Liver (tissue), 9 donors: ENCODE results near the gene SLC1A2. TPM values are rescaled to one million over a fixed set of nuclear protein-coding genes. Genes with fewer than 3 reads are reported as not detected.

Experiments
- DNase-seq: peaks from one replicate; pipeline ENCODE4 v3.0.0-alpha.2; 2017; ENCODE audit warnings: low spot score
- H3K27ac ChIP-seq, 2 donors: one replicate each; pipeline ENCODE4 v1.7.0; 2013; ENCODE audit warnings: inconsistent platforms in 2 of 2, low read length in 2 of 2, control low read depth in 1 of 2, low read depth in 1 of 2, mild to moderate bottlenecking in 1 of 2
- H3K27me3 ChIP-seq, 4 donors: one replicate each; pipeline versions ENCODE4 v1.6.1 to v1.7.0; 2013; ENCODE audit warnings: low read length in 3 of 4, inconsistent platforms in 1 of 4, mild to moderate bottlenecking in 1 of 4, moderate library complexity in 1 of 4; ENCODE audit not compliant: control insufficient read depth in 4 of 4, insufficient read depth in 4 of 4
- H3K36me3 ChIP-seq, 4 donors: one replicate each; pipeline versions ENCODE4 v1.6.1 to v1.7.0; 2013; ENCODE audit warnings: low read length in 3 of 4, mild to moderate bottlenecking in 3 of 4, low read depth in 1 of 4, moderate library complexity in 1 of 4; ENCODE audit not compliant: control insufficient read depth in 4 of 4, insufficient read depth in 3 of 4
- H3K4me1 ChIP-seq, 4 donors: one replicate each; pipeline versions ENCODE4 v1.6.1 to v1.7.0; 2013; ENCODE audit warnings: low read length in 3 of 4, mild to moderate bottlenecking in 3 of 4, moderate library complexity in 1 of 4; ENCODE audit not compliant: control insufficient read depth in 4 of 4, insufficient read depth in 4 of 4
- H3K4me3 ChIP-seq, 3 donors: one replicate each; pipeline versions ENCODE4 v1.6.1 to v1.7.0; 2013; ENCODE audit warnings: low read length in 3 of 3, control low read depth in 1 of 3, low read depth in 1 of 3, mild to moderate bottlenecking in 1 of 3
- H3K9ac ChIP-seq, 2 donors: one replicate each; pipeline ENCODE4 v1.7.0; 2013; ENCODE audit warnings: low read length in 2 of 2, mild to moderate bottlenecking in 2 of 2, moderate library complexity in 2 of 2, control low read depth in 1 of 2, low read depth in 1 of 2
- H3K9me3 ChIP-seq, 4 donors: one replicate each; pipeline versions ENCODE4 v1.6.1 to v1.7.0; 2013; ENCODE audit warnings: low read length in 3 of 4; ENCODE audit not compliant: control insufficient read depth in 4 of 4
- EGR1 ChIP-seq, 2 donors: IDR thresholded peaks; 2 replicates each; pipeline ENCODE4 v1.6.1; 2016 to 2018; ENCODE audit warnings: antibody characterized with exemption in 2 of 2, low read depth in 2 of 2
- FOXA1 ChIP-seq: IDR thresholded peaks from 2 replicates; pipeline ENCODE4 v1.6.1; 2016; ENCODE audit warnings: antibody characterized with exemption
- FOXA2 ChIP-seq: IDR thresholded peaks from 2 replicates; pipeline ENCODE4 v1.6.1; 2016; ENCODE audit warnings: antibody characterized with exemption
- GABPA ChIP-seq, 2 donors: IDR thresholded peaks in 1 of 2; conservative IDR thresholded peaks in 1 of 2; 2 replicates each; pipeline ENCODE4 v1.6.1; 2016; ENCODE audit warnings: antibody characterized with exemption in 2 of 2, mild to moderate bottlenecking in 1 of 2, moderate library complexity in 1 of 2
- HNF4A ChIP-seq, 2 donors: conservative IDR thresholded peaks; 2 replicates each; pipeline ENCODE4 v1.6.1; 2016; ENCODE audit warnings: antibody characterized with exemption in 2 of 2, mild to moderate bottlenecking in 2 of 2
- HNF4G ChIP-seq: IDR thresholded peaks from 2 replicates; pipeline ENCODE4 v1.6.1; 2016; ENCODE audit warnings: antibody characterized with exemption
- JUND ChIP-seq, 2 donors: IDR thresholded peaks; 2 replicates each; pipeline ENCODE4 v1.6.1; 2016; ENCODE audit warnings: antibody characterized with exemption in 2 of 2
- NR2F2 ChIP-seq: IDR thresholded peaks from 2 replicates; pipeline ENCODE4 v1.6.1; 2016; ENCODE audit warnings: antibody characterized with exemption
- RAD21 ChIP-seq, 2 donors: IDR thresholded peaks; 2 replicates each; pipeline ENCODE4 v1.6.1; 2016; ENCODE audit warnings: antibody characterized with exemption in 2 of 2, mild to moderate bottlenecking in 2 of 2
- RXRA ChIP-seq, 2 donors: IDR thresholded peaks; 2 replicates each; pipeline ENCODE4 v1.6.1; 2017 to 2018; ENCODE audit warnings: antibody characterized with exemption in 2 of 2, mild to moderate bottlenecking in 1 of 2
- SP1 ChIP-seq: IDR thresholded peaks from 2 replicates; pipeline ENCODE4 v1.6.1; 2018; ENCODE audit warnings: antibody characterized with exemption, mild to moderate bottlenecking
- TAF1 ChIP-seq: conservative IDR thresholded peaks from 2 replicates; pipeline ENCODE4 v1.6.1; 2016; ENCODE audit warnings: antibody characterized with exemption, mild to moderate bottlenecking
- YY1 ChIP-seq: IDR thresholded peaks from 2 replicates; pipeline ENCODE4 v1.6.1; 2016; ENCODE audit warnings: antibody characterized with exemption, mild to moderate bottlenecking
- WGBS: extraction: QIAGEN DNeasy Blood & Tissue Kit; methylation state at CpG from one replicate; pipeline ENCODE4 v1.1.7; 2013; 5-methylcytosine and 5-hydroxymethylcytosine counted together
- polyA plus RNA-seq, 2 donors: library from polyadenylated mRNA; stranded (reverse) in 1 of 2; unstranded in 1 of 2; fragments of 200-250 nt in 1 of 2; fragments of >200 nt in 1 of 2; fragmentation: Nextera tagmentation in 1 of 2; extraction: Ambion mirVana in 1 of 2; gene quantifications; one replicate each; pipeline versions ENCODE4 v1.2.1 to v1.2.3, GENCODE V29; 2013 to 2015
- total RNA-seq, 2 donors: library from RNA; depleted of rRNA; stranded (reverse); fragments of >200 nt; gene quantifications; one replicate each; pipeline ENCODE4 v1.2.3, GENCODE V29; 2014
- TF ChIP-seq, protein P1 (sequence below): fragments of 150-350 bp; IDR thresholded peaks from 2 replicates; pipeline ENCODE4 v1.5.1; 2017; ENCODE audit warnings: improper control_type of control experiment, low read depth, low read length; ENCODE audit not compliant: missing input control
- TF ChIP-seq, protein P2 (sequence below): IDR thresholded peaks from 2 replicates; pipeline ENCODE4 v1.6.1; 2016; ENCODE audit warnings: antibody characterized with exemption
- TF ChIP-seq, protein P3 (sequence below): IDR thresholded peaks from 2 replicates; pipeline ENCODE4 v1.6.1; 2016; ENCODE audit warnings: antibody characterized with exemption
- TF ChIP-seq, protein P4 (sequence below): IDR thresholded peaks from 2 replicates; pipeline ENCODE4 v1.6.1; 2016; ENCODE audit warnings: antibody characterized with exemption, mild to moderate bottlenecking
- TF ChIP-seq, protein P5 (sequence below): IDR thresholded peaks from 2 replicates; pipeline ENCODE4 v1.6.1; 2016; ENCODE audit warnings: antibody characterized with exemption
- donor health status: healthy.
- donor health status: healthy.
- donor health status: healthy.
- donor health status: healthy.
- donor health status: healthy.

The SLC1A2 gene
- total and polyA plus RNA-seq, 4 donors = 6.4 to 19.5 (median 13.5) TPM

DNA sequence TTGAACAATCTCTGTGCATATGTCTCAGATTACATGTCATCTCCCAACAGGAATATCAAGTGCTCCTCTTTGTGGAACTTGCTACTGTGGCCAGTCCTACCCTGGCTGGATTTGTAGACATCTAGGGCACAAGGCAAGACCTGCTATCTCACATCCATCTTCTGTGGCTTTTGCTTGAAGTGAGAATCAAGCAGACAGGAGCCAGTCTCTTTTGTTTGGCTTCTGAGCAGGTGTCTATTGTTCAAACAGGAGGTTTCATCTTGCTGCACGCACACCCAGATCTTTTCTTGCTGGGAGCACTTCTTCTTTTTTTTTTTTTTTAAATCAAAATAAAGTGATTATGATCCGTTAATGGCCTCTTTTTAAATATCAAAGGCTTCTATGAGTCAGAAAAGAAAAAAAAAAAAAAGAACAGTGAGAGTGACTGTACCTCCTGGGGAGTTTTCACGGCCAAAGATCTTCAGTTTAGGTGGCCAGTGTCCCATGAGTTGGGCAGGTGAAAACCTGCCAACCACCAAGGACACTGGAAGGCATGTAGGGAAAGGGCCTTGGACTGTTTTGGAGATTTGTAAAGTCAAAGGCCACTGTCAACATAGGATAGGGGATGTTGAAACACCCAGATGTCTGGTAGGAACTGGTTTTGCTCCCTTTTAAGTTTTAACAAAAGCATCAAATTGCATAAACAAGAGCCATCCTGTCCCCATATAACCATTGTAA is 202.2 kb downstream of the SLC1A2 start:
- no peaks in the 10 kb centered on the region for H3K9me3 ChIP-seq
- no peak overlapping the region for H3K9ac ChIP-seq
- no peak overlapping the region for H3K27ac ChIP-seq
- H3K4me1 ChIP-seq = no peaks in the 10 kb centered on the region
- no peaks in the 10 kb centered on the region for H3K27me3 ChIP-seq
- no peak overlapping the region for H3K4me3 ChIP-seq
- 63% methylated on average over 3 of the region's 3 CpGs for WGBS
- DNase-seq = no peak
- peaks cover 0 to 2% (median 0%) of the 10 kb centered on the region in 4 donors for H3K36me3 ChIP-seq
- TF ChIP-seq, protein P1, sequence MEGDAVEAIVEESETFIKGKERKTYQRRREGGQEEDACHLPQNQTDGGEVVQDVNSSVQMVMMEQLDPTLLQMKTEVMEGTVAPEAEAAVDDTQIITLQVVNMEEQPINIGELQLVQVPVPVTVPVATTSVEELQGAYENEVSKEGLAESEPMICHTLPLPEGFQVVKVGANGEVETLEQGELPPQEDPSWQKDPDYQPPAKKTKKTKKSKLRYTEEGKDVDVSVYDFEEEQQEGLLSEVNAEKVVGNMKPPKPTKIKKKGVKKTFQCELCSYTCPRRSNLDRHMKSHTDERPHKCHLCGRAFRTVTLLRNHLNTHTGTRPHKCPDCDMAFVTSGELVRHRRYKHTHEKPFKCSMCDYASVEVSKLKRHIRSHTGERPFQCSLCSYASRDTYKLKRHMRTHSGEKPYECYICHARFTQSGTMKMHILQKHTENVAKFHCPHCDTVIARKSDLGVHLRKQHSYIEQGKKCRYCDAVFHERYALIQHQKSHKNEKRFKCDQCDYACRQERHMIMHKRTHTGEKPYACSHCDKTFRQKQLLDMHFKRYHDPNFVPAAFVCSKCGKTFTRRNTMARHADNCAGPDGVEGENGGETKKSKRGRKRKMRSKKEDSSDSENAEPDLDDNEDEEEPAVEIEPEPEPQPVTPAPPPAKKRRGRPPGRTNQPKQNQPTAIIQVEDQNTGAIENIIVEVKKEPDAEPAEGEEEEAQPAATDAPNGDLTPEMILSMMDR = no peak
- TF ChIP-seq, protein P2, sequence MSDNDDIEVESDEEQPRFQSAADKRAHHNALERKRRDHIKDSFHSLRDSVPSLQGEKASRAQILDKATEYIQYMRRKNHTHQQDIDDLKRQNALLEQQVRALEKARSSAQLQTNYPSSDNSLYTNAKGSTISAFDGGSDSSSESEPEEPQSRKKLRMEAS = peak; percentile 57
- TF ChIP-seq, protein P3, sequence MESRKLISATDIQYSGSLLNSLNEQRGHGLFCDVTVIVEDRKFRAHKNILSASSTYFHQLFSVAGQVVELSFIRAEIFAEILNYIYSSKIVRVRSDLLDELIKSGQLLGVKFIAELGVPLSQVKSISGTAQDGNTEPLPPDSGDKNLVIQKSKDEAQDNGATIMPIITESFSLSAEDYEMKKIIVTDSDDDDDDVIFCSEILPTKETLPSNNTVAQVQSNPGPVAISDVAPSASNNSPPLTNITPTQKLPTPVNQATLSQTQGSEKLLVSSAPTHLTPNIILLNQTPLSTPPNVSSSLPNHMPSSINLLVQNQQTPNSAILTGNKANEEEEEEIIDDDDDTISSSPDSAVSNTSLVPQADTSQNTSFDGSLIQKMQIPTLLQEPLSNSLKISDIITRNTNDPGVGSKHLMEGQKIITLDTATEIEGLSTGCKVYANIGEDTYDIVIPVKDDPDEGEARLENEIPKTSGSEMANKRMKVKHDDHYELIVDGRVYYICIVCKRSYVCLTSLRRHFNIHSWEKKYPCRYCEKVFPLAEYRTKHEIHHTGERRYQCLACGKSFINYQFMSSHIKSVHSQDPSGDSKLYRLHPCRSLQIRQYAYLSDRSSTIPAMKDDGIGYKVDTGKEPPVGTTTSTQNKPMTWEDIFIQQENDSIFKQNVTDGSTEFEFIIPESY = peak; percentile 29
- TF ChIP-seq RXRA (IDR thresholded peaks at IDR 0.05) = peak in 1 of 2 donors; percentile 87
- peak; percentile 37 for TF ChIP-seq YY1
- TF ChIP-seq, protein P4, sequence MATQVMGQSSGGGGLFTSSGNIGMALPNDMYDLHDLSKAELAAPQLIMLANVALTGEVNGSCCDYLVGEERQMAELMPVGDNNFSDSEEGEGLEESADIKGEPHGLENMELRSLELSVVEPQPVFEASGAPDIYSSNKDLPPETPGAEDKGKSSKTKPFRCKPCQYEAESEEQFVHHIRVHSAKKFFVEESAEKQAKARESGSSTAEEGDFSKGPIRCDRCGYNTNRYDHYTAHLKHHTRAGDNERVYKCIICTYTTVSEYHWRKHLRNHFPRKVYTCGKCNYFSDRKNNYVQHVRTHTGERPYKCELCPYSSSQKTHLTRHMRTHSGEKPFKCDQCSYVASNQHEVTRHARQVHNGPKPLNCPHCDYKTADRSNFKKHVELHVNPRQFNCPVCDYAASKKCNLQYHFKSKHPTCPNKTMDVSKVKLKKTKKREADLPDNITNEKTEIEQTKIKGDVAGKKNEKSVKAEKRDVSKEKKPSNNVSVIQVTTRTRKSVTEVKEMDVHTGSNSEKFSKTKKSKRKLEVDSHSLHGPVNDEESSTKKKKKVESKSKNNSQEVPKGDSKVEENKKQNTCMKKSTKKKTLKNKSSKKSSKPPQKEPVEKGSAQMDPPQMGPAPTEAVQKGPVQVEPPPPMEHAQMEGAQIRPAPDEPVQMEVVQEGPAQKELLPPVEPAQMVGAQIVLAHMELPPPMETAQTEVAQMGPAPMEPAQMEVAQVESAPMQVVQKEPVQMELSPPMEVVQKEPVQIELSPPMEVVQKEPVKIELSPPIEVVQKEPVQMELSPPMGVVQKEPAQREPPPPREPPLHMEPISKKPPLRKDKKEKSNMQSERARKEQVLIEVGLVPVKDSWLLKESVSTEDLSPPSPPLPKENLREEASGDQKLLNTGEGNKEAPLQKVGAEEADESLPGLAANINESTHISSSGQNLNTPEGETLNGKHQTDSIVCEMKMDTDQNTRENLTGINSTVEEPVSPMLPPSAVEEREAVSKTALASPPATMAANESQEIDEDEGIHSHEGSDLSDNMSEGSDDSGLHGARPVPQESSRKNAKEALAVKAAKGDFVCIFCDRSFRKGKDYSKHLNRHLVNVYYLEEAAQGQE = no peak
- TF ChIP-seq HNF4G = no peak
- peak in 1 of 2 donors; percentile 72 for TF ChIP-seq JUND (IDR thresholded peaks at IDR 0.05)
- peak; percentile 48 to 83 for TF ChIP-seq HNF4A (conservative IDR thresholded peaks at IDR 0.05)
- no peak for TF ChIP-seq NR2F2
- TF ChIP-seq, protein P5, sequence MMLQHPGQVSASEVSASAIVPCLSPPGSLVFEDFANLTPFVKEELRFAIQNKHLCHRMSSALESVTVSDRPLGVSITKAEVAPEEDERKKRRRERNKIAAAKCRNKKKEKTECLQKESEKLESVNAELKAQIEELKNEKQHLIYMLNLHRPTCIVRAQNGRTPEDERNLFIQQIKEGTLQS = no peak
- TF ChIP-seq SP1 = no peak
- TF ChIP-seq RAD21 (IDR thresholded peaks at IDR 0.05) = peak in 1 of 2 donors; percentile 39
- no peak for TF ChIP-seq TAF1
- no peak for TF ChIP-seq EGR1 (IDR thresholded peaks at IDR 0.05; ENCODE audit: low read depth in 2 of 2)
- TF ChIP-seq GABPA (IDR thresholded peaks at IDR 0.05 in 1 of 2, conservative IDR thresholded peaks at IDR 0.05 in 1 of 2) = no peak
- TF ChIP-seq FOXA1 = no peak
- peak; percentile 72 for TF ChIP-seq FOXA2
